Gastroesophageal sphincter (tissue), 3 donors: ENCODE results near the gene ARID3A.

Source experiments
- EP300 ChIP-seq: sonication (generic); formaldehyde crosslinking; IDR thresholded peaks from one replicate; pipeline ENCODE4 v1.6.1; 2017; ENCODE audit warnings: antibody characterized with exemption, mild to moderate bottlenecking
- POLR2A ChIP-seq, 2 donors: fragments of 450-650 bp; IDR thresholded peaks; one replicate each; pipeline ENCODE4 v1.6.1; 2017; ENCODE audit warnings: antibody characterized with exemption in 2 of 2, mild to moderate bottlenecking in 2 of 2, moderate library complexity in 1 of 2
- POLR2AphosphoS5 ChIP-seq: sonication (generic); formaldehyde crosslinking; IDR thresholded peaks from one replicate; pipeline ENCODE4 v1.6.1; 2017; ENCODE audit warnings: antibody characterized with exemption
- TF ChIP-seq, protein P1 (sequence below), 4 experiments: fragments of 200-600 bp in 2 of 4; fragments of 450-650 bp in 2 of 4; sonication (generic) in 1 of 4; IDR thresholded peaks; one replicate each; pipeline ENCODE4 v1.5.1; 2017 to 2019; ENCODE audit warnings: antibody characterized with exemption in 4 of 4, mild to moderate bottlenecking in 2 of 4, moderate library complexity in 2 of 4

DNA sequence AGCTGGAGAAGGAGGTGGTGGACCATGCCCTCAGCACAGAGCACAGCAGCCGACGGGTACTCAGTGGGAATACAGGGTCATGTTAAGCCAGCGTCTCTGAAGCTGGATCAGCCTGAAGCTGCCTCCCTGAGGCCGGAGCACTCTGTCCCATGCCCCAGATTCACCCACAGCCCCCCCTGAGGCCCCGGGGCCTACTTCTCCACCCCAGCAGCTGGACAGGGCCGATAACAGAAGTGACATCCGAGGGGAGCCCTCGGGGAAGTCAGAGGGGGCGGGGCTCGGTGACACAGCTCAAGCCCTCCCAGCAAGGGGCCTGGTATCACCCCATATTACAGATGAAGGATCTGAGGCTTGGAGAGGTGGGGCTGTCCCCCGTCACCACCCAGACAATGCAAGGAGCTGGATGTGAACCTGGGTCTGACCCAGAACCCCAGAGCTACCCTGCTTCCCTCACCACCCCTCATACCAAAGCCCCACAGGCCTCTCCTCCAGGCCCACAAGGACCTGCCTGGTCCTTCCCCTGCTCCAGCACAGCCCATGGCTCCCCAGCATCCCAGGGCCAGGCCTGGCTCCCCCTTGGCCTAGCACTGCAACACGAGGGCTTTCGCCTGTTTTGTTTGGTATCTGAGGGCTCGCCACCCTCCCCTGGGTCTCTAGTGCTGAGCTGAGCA lies 18.5 kb upstream of the ARID3A start:
- TF ChIP-seq, protein P1, sequence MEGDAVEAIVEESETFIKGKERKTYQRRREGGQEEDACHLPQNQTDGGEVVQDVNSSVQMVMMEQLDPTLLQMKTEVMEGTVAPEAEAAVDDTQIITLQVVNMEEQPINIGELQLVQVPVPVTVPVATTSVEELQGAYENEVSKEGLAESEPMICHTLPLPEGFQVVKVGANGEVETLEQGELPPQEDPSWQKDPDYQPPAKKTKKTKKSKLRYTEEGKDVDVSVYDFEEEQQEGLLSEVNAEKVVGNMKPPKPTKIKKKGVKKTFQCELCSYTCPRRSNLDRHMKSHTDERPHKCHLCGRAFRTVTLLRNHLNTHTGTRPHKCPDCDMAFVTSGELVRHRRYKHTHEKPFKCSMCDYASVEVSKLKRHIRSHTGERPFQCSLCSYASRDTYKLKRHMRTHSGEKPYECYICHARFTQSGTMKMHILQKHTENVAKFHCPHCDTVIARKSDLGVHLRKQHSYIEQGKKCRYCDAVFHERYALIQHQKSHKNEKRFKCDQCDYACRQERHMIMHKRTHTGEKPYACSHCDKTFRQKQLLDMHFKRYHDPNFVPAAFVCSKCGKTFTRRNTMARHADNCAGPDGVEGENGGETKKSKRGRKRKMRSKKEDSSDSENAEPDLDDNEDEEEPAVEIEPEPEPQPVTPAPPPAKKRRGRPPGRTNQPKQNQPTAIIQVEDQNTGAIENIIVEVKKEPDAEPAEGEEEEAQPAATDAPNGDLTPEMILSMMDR (IDR thresholded peaks at IDR 0.05): no peak
- TF ChIP-seq POLR2AphosphoS5: no peak
- TF ChIP-seq POLR2A (IDR thresholded peaks at IDR 0.05): no peak
- no peak for TF ChIP-seq EP300
